ENCODE data around the gene ILKAP. TPM values are rescaled to one million over a fixed set of nuclear protein-coding genes. Genes with fewer than 3 reads are reported as not detected.

The ILKAP gene
- total and polyA plus RNA-seq, 2 experiments from 2014 or later, result 11.9 to 35.0 TPM

GRCh38 chr2:238226698-238227586 lies 23.4 kb upstream of the ILKAP start:
- no peaks in the 10 kb centered on the region for H3K9me3 ChIP-seq (ENCODE audit: low read depth)
- WGBS, 2 experiments (ENCODE audit: low coverage in 1 of 2, low lambda C conversion rate in 2 of 2, missing lambda C conversion rate in 2 of 2), result 59 to 62% methylated on average over 7 to 8 of the region's 8 CpGs

DNA sequence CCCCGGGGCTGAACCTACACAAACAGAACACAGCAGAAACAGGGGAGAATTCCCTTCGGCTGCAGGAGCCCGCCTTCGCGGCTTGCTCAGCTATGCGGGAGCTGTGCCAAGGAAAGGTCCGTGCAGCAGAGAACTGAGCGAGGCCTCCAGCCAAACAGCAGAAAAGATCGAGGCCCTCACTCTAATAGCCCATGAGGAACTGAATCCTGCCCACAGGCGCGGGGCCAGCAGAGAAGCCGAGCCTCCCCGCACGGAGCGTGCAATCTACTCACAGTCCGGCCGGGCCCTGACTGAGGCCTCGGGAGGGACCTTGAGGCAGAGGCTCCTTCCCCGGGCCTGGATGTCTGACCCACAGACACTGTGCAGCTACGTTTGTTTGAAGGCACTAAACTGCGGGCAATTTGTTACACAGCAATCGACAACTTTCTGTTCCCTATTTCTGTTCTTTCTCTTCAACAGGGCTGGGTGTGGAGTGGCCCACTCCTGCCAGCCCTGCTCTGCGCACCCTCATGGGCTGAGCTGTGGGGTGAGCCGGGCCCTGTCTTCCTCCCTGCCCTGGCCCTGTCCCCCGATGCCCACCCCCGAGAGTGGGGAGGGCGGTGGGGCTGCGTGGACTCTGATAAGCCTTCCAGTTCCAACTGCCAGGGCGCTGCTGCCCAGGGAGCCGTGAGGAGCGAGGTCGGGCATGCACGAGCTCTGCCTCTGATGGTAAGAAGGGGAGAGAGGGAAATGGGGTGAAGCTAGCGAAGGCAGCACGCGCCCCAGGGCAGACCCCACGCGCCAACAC lies 22.6 kb upstream of the ILKAP start:
- Histone ChIP-seq H3K4me3 (no peak overlapping the region), H3K27ac (no peak overlapping the region), H3K9me2 (ENCODE audit: insufficient read depth) (no peaks in the 10 kb centered on the region), H2AFZ (no peak overlapping the region), H3K4me2 (ENCODE audit: unreplicated experiment) (no peak overlapping the region), H3K27me3 (replicated peaks; ENCODE audit: insufficient read depth) (peaks cover 9% of the 10 kb centered on the region; the same call in 1 of the 2 replicates), H3F3A (ENCODE audit: insufficient read depth) (no peaks in the 10 kb centered on the region), H3K36me3 (ENCODE audit: low read depth) (no peaks in the 10 kb centered on the region), H3K9me3 (ENCODE audit: low read depth) (no peaks in the 10 kb centered on the region), H4K20me1 (ENCODE audit: insufficient read depth) (no peaks in the 10 kb centered on the region), H3K4me1 (ENCODE audit: insufficient read depth) (no peaks in the 10 kb centered on the region), H3K9ac (no peak overlapping the region), H3K79me2 (ENCODE audit: insufficient read depth) (no peaks in the 10 kb centered on the region)
- peak; percentile 19 for DNase-seq
- WGBS, 2 experiments (ENCODE audit: low coverage in 1 of 2, low lambda C conversion rate in 2 of 2, missing lambda C conversion rate in 2 of 2), result 67 to 72% methylated on average over 35 of the region's 38 CpGs
- no peak for TF ChIP-seq EZH2 (IDR thresholded peaks at IDR 0.05; ENCODE audit: insufficient read depth, poor library complexity, severe bottlenecking)
- no peak for TF ChIP-seq EZH2phosphoT487 (IDR thresholded peaks at IDR 0.05; ENCODE audit: insufficient read depth, low read depth)
- in situ Hi-C loops (cut with MboI), result no loop called here

More at GRCh38 chr2:238226698-238227586, 23.4 kb upstream of the ILKAP start:
- Histone ChIP-seq H3K4me1 (ENCODE audit: insufficient read depth) (no peaks in the 10 kb centered on the region), H3F3A (ENCODE audit: insufficient read depth) (no peaks in the 10 kb centered on the region), H3K9me2 (ENCODE audit: insufficient read depth) (no peaks in the 10 kb centered on the region), H3K27ac (no peak overlapping the region), H3K79me2 (ENCODE audit: insufficient read depth) (no peaks in the 10 kb centered on the region), H3K4me2 (ENCODE audit: unreplicated experiment) (no peak overlapping the region), H3K36me3 (ENCODE audit: low read depth) (no peaks in the 10 kb centered on the region), H3K4me3 (no peak overlapping the region), H3K27me3 (replicated peaks; ENCODE audit: insufficient read depth) (peaks cover 12% of the 10 kb centered on the region; the same call in 1 of the 2 replicates), H3K9ac (no peak overlapping the region), H2AFZ (no peak overlapping the region), H4K20me1 (ENCODE audit: insufficient read depth) (no peaks in the 10 kb centered on the region)
- no peak for DNase-seq
- no peak for TF ChIP-seq EZH2phosphoT487 (IDR thresholded peaks at IDR 0.05; ENCODE audit: insufficient read depth, low read depth)
- TF ChIP-seq EZH2 (IDR thresholded peaks at IDR 0.05; ENCODE audit: insufficient read depth, poor library complexity, severe bottlenecking), result no peak
- in situ Hi-C loops (cut with MboI), result no loop called here

- no peaks in the 10 kb centered on the region; the same call in 1 of the 2 replicates for H3K27me3 ChIP-seq (replicated peaks; ENCODE audit: insufficient read depth)
- H3K27ac ChIP-seq, result no peak overlapping the region
- no peaks in the 10 kb centered on the region for H3K36me3 ChIP-seq (ENCODE audit: low read depth)
- no peaks in the 10 kb centered on the region for H3K9me3 ChIP-seq (ENCODE audit: low read depth)
- H3K9ac ChIP-seq, result no peak overlapping the region
- H3K9me2 ChIP-seq (ENCODE audit: insufficient read depth), result no peaks in the 10 kb centered on the region
- H3F3A ChIP-seq (ENCODE audit: insufficient read depth), result no peaks in the 10 kb centered on the region
- no peak overlapping the region for H3K4me3 ChIP-seq
- no peak for DNase-seq
- in situ Hi-C loops (cut with MboI), result no loop called here
- H2AFZ ChIP-seq, result no peak overlapping the region
- H3K4me1 ChIP-seq (ENCODE audit: insufficient read depth), result no peaks in the 10 kb centered on the region
- no peaks in the 10 kb centered on the region for H4K20me1 ChIP-seq (ENCODE audit: insufficient read depth)
- no peak overlapping the region for H3K4me2 ChIP-seq (ENCODE audit: unreplicated experiment)
- no peaks in the 10 kb centered on the region for H3K79me2 ChIP-seq (ENCODE audit: insufficient read depth)
- TF ChIP-seq EZH2phosphoT487 (IDR thresholded peaks at IDR 0.05; ENCODE audit: insufficient read depth, low read depth), result no peak
- TF ChIP-seq EZH2 (IDR thresholded peaks at IDR 0.05; ENCODE audit: insufficient read depth, poor library complexity, severe bottlenecking), result no peak
- WGBS, 2 experiments (ENCODE audit: low coverage in 1 of 2, low lambda C conversion rate in 2 of 2, missing lambda C conversion rate in 2 of 2), result 78 to 79% methylated on average over 13 of the region's 13 CpGs
These were observed 21.6 kb upstream of the ILKAP start for GRCh38 chr2:238225121-238225520.

- H2AFZ ChIP-seq, result no peak overlapping the region
- H3K4me2 ChIP-seq (ENCODE audit: unreplicated experiment), result no peak overlapping the region
- H3F3A ChIP-seq (ENCODE audit: insufficient read depth), result no peaks in the 10 kb centered on the region
- no peaks in the 10 kb centered on the region for H3K36me3 ChIP-seq (ENCODE audit: low read depth)
- no peaks in the 10 kb centered on the region; the same call in 1 of the 2 replicates for H3K27me3 ChIP-seq (replicated peaks; ENCODE audit: insufficient read depth)
- TF ChIP-seq EZH2 (IDR thresholded peaks at IDR 0.05; ENCODE audit: insufficient read depth, poor library complexity, severe bottlenecking), result no peak
- TF ChIP-seq EZH2phosphoT487 (IDR thresholded peaks at IDR 0.05; ENCODE audit: insufficient read depth, low read depth), result no peak
- H3K4me1 ChIP-seq (ENCODE audit: insufficient read depth), result no peaks in the 10 kb centered on the region
- in situ Hi-C loops (cut with MboI), result no loop called here
- no peak overlapping the region for H3K9ac ChIP-seq
- H3K27ac ChIP-seq, result no peak overlapping the region
- DNase-seq, result no peak
- no peaks in the 10 kb centered on the region for H3K9me2 ChIP-seq (ENCODE audit: insufficient read depth)
- 81 to 82% methylated on average over 25 to 29 of the region's 29 CpGs for WGBS, 2 experiments (ENCODE audit: low coverage in 1 of 2, low lambda C conversion rate in 2 of 2, missing lambda C conversion rate in 2 of 2)
- H3K79me2 ChIP-seq (ENCODE audit: insufficient read depth), result no peaks in the 10 kb centered on the region
- no peaks in the 10 kb centered on the region for H3K9me3 ChIP-seq (ENCODE audit: low read depth)
- no peak overlapping the region for H3K4me3 ChIP-seq
- no peaks in the 10 kb centered on the region for H4K20me1 ChIP-seq (ENCODE audit: insufficient read depth)
These were observed 21.0 kb upstream of the ILKAP start for GRCh38 chr2:238224356-238225035.

Data from GM23248 (cell line).